HG02885 (cell line): Measurements from ENCODE around the gene ATL1.
"Not testable (repeated sequence)": the region's sequence is repeated elsewhere in the genome, so short reads cannot be mapped to it uniquely, and the experiment has no call there.

Experiments used
- ATAC-seq: cut with Tn5 transposase; IDR thresholded peaks from one replicate; pipeline ENCODE4 v1.9.1; 2021; ENCODE audit warnings: mild to moderate bottlenecking; ENCODE audit not compliant: unreplicated experiment, poor library complexity

ATL1 gene

GRCh38 chr14:50533806-50534205 is 26.1 kb upstream of the ATL1 start:
- ATAC-seq: no peak

- ATAC-seq: no peak
Observed at GRCh38 chr14:50534416-50534815, 25.5 kb upstream of the ATL1 start.

GRCh38 chr14:50534997-50535396 is 24.9 kb upstream of the ATL1 start:
- no peak for ATAC-seq

GRCh38 chr14:50538034-50538433 is 21.9 kb upstream of the ATL1 start:
- not testable (repeated sequence) for ATAC-seq

- no peak for ATAC-seq
Observed at GRCh38 chr14:50539051-50539450, 20.9 kb upstream of the ATL1 start.

- no peak for ATAC-seq
Observed at GRCh38 chr14:50541159-50541567, 18.8 kb upstream of the ATL1 start.

- peak; percentile 81 for ATAC-seq
Observed at GRCh38 chr14:50542941-50543418, 17.0 kb upstream of the ATL1 start.

GRCh38 chr14:50544911-50545310 is 15.0 kb upstream of the ATL1 start:
- no peak for ATAC-seq

- ATAC-seq: no peak
Observed at GRCh38 chr14:50545618-50546017, 14.3 kb upstream of the ATL1 start.

GRCh38 chr14:50550294-50550693 is 9.7 kb upstream of the ATL1 start:
- ATAC-seq: no peak

GRCh38 chr14:50551877-50552276 is 8.1 kb upstream of the ATL1 start:
- ATAC-seq: no peak

- not testable (repeated sequence) for ATAC-seq
Observed at GRCh38 chr14:50552796-50553195, 7.1 kb upstream of the ATL1 start.

- ATAC-seq: peak; percentile 21
Observed at GRCh38 chr14:50560931-50561285, 963 bp downstream of the ATL1 start.

- no peak for ATAC-seq
Observed at GRCh38 chr14:50562841-50563240, 2.9 kb downstream of the ATL1 start.

- ATAC-seq: no peak
Observed at GRCh38 chr14:50569714-50570274, 9.8 kb downstream of the ATL1 start.

GRCh38 chr14:50573862-50574261 is 13.9 kb downstream of the ATL1 start:
- no peak for ATAC-seq

- no peak for ATAC-seq
Observed at GRCh38 chr14:50575769-50576168, 15.8 kb downstream of the ATL1 start.

- no peak for ATAC-seq
Observed at GRCh38 chr14:50577982-50578381, 18.0 kb downstream of the ATL1 start.

- no peak for ATAC-seq
Observed at GRCh38 chr14:50578433-50578832, 18.5 kb downstream of the ATL1 start.

- no peak for ATAC-seq
Observed at GRCh38 chr14:50590464-50590863, 30.5 kb downstream of the ATL1 start.

GRCh38 chr14:50594577-50595316 is 34.8 kb downstream of the ATL1 start:
- ATAC-seq: no peak

GRCh38 chr14:50598765-50599164 is 38.8 kb downstream of the ATL1 start:
- no peak for ATAC-seq
